ENCODE results near the gene TMPRSS7.
"Not testable (repeated sequence)": the region's sequence is repeated elsewhere in the genome, so short reads cannot be mapped to it uniquely, and the experiment has no call there.

TMPRSS7 gene

DNA sequence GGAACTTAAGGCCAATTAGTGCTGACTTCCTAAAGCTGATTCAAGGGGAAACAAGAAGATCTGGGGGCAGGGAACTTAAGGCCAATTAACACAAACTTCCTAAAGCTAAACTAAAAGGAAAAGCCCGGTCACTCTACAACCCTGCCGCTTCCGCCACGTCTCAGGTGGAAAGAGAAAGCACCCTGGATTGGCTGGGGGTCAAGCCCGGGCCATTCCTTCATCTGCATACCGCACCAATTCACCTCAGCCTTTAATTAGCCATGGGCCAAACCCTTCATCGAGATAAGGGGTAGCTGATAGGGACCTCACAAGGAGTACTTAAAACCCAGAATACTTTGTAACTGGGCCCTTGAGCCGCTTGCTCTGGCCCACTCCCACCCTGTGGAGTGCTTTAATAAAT is 14.4 kb downstream of the TMPRSS7 start:
- TF ChIP-seq, protein P1, sequence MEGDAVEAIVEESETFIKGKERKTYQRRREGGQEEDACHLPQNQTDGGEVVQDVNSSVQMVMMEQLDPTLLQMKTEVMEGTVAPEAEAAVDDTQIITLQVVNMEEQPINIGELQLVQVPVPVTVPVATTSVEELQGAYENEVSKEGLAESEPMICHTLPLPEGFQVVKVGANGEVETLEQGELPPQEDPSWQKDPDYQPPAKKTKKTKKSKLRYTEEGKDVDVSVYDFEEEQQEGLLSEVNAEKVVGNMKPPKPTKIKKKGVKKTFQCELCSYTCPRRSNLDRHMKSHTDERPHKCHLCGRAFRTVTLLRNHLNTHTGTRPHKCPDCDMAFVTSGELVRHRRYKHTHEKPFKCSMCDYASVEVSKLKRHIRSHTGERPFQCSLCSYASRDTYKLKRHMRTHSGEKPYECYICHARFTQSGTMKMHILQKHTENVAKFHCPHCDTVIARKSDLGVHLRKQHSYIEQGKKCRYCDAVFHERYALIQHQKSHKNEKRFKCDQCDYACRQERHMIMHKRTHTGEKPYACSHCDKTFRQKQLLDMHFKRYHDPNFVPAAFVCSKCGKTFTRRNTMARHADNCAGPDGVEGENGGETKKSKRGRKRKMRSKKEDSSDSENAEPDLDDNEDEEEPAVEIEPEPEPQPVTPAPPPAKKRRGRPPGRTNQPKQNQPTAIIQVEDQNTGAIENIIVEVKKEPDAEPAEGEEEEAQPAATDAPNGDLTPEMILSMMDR (conservative IDR thresholded peaks at IDR 0.05; ENCODE audit: low read depth), result no peak
- DNase-seq (ENCODE audit: low spot score), result no peak
- H3K27ac ChIP-seq, result no peak overlapping the region
- CTCF ChIA-PET, result no interaction called here
- POLR2A ChIA-PET (ENCODE audit: low non-redundant PET), result no interaction called here

DNA sequence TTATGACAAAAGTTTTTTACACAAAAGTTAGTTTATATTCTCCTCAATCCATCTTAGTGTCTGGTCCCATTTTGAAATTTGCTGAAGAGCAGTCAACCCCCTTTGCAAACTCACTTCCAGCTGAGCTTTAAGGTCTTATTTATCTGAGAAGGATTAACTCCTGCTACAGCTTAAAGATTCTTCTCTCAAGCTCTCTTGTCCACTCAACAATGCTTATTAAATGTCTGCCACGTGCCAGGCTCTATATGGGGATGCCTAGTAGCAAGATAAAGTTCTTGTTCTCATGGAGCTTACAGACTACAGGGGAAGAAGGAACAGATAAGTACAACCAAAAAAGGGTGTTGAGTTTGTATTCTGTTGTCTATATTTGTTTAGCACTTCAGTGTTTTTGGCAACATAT is 18.7 kb downstream of the TMPRSS7 start:
- no peak overlapping the region for H3K27ac ChIP-seq
- CTCF ChIA-PET, result no interaction called here
- POLR2A ChIA-PET (ENCODE audit: low non-redundant PET), result interaction anchor here (0.5 kb wide), 1 partner anchor 10 kb away, joined by 3 read pairs; no protein-coding TSS in a partner anchor
- no peak for DNase-seq (ENCODE audit: low spot score)
- TF ChIP-seq, protein P1 (conservative IDR thresholded peaks at IDR 0.05; ENCODE audit: low read depth), result no peak

DNA sequence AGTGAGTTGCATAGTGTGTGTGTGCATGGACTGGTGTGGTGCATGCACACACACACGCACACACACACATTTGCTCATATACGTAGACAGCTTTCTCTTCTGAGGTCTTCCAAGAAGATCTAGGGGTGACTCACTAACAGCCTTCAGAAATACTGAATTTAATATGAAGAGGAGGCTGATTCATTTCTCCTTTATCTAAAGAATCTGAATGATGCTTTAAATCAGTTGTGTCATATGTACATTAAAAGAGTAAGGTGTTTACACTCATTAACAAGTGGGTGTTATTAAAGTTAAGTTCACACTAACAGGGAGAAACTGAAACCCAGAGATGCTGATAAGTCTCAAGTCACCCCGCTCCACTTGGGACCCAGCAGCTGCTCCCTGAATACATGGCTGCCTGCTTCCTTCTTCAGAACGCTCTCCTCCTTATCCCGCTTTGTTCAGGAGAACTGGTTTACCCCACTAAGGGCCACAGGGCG is 22.0 kb downstream of the TMPRSS7 start:
- TF ChIP-seq, protein P1 (conservative IDR thresholded peaks at IDR 0.05; ENCODE audit: low read depth), result no peak
- ChIA-PET POLR2A (ENCODE audit: low non-redundant PET) (no interaction called here), CTCF (interaction anchor here (0.6 kb wide), 1 partner anchor 121 kb away, joined by 3 read pairs; no protein-coding TSS in a partner anchor)
- H3K27ac ChIP-seq, result no peak overlapping the region
- peak; percentile 30 for DNase-seq (ENCODE audit: low spot score)

DNA sequence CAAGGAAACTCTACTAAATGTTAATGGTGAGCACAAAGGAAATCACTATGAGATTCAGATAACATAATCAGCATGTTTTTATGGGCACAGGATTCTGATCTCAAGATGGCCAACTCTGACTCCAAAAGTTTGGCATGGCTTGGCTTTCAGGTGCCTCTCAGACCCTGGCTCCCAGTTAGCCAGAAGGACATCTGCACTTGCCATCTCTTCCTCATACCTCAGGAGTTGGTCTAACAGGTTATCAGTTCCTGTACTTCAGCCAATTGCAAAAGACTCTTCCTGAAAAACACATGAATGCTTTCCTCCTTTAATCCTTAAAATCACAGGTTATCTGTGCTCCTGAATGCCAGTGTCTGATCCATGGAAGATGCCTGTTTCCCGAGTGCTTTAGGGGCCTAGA is 25.0 kb downstream of the TMPRSS7 start:
- ChIA-PET POLR2A (ENCODE audit: low non-redundant PET) (no interaction called here), CTCF (no interaction called here)
- no peak overlapping the region for H3K27ac ChIP-seq
- TF ChIP-seq, protein P1 (conservative IDR thresholded peaks at IDR 0.05; ENCODE audit: low read depth), result no peak
- no peak for DNase-seq (ENCODE audit: low spot score)

DNA sequence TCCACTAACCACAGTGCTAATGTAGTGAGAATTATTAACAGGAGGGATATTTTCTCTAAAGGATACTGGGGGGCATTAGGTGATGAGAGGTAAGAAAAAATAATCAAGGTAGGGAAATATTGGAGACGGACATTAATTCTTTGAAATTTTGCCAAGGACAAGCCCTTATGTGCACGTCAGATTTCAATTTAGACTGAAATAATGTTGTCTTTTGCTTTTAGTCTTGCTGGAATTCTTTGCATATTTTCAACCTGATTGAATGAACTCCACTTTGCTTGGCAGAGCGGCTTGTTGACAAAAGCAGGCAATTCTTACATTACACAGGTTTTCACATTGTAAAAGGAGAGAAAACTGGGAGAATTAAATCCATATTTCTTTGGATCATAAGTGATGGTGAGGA is 26.6 kb downstream of the TMPRSS7 start:
- ChIA-PET CTCF (no interaction called here), POLR2A (ENCODE audit: low non-redundant PET) (no interaction called here)
- DNase-seq (ENCODE audit: low spot score), result no peak
- TF ChIP-seq, protein P1 (conservative IDR thresholded peaks at IDR 0.05; ENCODE audit: low read depth), result no peak
- no peak overlapping the region for H3K27ac ChIP-seq

DNA sequence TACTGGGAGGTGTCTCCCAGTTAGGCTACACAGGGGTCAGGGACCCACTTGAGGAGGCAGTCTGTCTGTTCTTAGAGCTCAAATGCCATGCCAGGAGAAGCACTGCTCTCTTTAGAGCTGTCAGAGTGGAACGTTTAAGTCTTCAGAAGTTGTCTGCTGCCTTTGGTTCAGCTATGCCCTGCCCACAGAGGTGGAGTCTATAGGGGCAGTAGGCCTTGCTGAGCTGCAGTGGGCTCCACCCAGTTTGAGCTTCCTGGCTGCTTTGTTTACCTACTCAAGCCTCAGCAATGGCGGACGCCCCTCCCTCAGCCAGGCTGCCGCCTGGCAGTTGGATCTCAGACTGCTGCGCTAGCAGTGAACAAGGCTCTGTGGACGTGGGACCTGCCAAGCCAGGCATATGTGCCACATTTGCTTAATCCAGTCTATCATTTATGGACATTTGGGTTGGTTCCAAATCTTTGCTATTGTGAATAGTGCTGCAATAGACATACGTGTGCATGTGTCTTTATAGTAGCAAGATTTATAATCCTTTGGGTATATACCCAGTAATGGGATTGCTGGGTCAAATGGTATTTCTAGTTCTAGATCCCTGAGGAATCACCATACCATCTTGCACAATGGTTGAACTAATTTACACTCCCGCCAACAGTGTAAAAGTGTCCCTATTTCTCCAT is 38.0 kb downstream of the TMPRSS7 start:
- POLR2A ChIA-PET (ENCODE audit: low non-redundant PET); DNase-seq (ENCODE audit: low spot score); CTCF ChIA-PET: not testable (repeated sequence)
- peak overlapping the region; percentile 20; the same call in 1 of the 2 replicates for H3K27ac ChIP-seq

DNA sequence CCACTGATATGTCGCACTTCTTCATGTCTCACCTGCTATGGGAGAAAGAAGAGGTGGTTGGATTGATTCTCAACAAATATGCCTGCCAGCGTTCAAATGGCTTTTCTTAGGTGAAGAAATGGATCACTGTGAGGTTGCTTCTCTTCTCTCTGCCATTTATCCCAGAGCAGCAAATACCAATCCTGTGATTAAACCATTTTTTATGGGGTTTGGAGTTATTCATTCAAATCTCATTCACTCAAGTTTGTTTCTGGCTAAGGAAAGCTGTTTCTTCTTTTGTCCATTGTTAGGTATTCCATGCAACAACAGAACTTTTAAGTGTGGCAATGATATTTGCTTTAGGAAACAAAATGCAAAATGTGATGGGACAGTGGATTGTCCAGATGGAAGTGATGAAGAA is 39.5 kb downstream of the TMPRSS7 start:
- H3K27ac ChIP-seq, result no peak overlapping the region
- peak; percentile 34 for DNase-seq (ENCODE audit: low spot score)
- TF ChIP-seq, protein P1 (conservative IDR thresholded peaks at IDR 0.05; ENCODE audit: low read depth), result no peak
- CTCF ChIA-PET, result no interaction called here
- POLR2A ChIA-PET (ENCODE audit: low non-redundant PET), result no interaction called here
